Activated T-helper 17 cell treated with anti-CD3 and anti-CD28 coated beads, Interleukin-2, amount 50 U/mL, for 72 hours (primary cell): ENCODE results near the gene RDH8. TPM values are rescaled to one million over a fixed set of nuclear protein-coding genes. Genes with fewer than 3 reads are reported as not detected.

Experiments
- ATAC-seq: fragments of 150-1000 bp; cut with Tn5 transposase; replicated peaks from 2 replicates; pipeline ENCODE4 v1.10.0; 2021; ENCODE audit warnings: mild to moderate bottlenecking, moderate library complexity
- H3K27ac Mint-ChIP-seq: one replicate; pipeline ENCODE4 v1.8.0; 2022; ENCODE audit warnings: mixed read lengths
- H3K27me3 Mint-ChIP-seq: one replicate; pipeline ENCODE4 v1.8.0; 2022; ENCODE audit warnings: mixed read lengths
- H3K36me3 Mint-ChIP-seq: one replicate; pipeline ENCODE4 v1.8.0; 2022; ENCODE audit warnings: low read depth, mild to moderate bottlenecking, mixed read lengths
- H3K4me1 Mint-ChIP-seq: one replicate; pipeline ENCODE4 v1.8.0; 2022; ENCODE audit warnings: mixed read lengths
- H3K4me3 Mint-ChIP-seq: one replicate; pipeline ENCODE4 v1.8.0; 2022; ENCODE audit warnings: mild to moderate bottlenecking, mixed read lengths
- H3K9me3 Mint-ChIP-seq: one replicate; pipeline ENCODE4 v1.8.0; 2022; ENCODE audit warnings: mixed read lengths
- total RNA-seq, 2 donors: library from RNA; stranded (reverse); gene quantifications; one replicate each; pipeline ENCODE4 v1.2.3, GENCODE V29; 2022

The RDH8 gene
- total RNA-seq = under 1 TPM in 1 of 2 donors, not detected in 1; 0.26 TPM

- H3K9me3 Mint-ChIP-seq = no peaks in the 10 kb centered on the region
- peaks cover 22% of the 10 kb centered on the region for H3K27me3 Mint-ChIP-seq
- H3K4me3 Mint-ChIP-seq = no peak within 1 kb of the TSS
- ATAC-seq = no peak
- H3K27ac Mint-ChIP-seq = no peak within 1 kb of the TSS
- H3K4me1 Mint-ChIP-seq = peaks cover 23% of the 10 kb centered on the region
- H3K36me3 Mint-ChIP-seq = no peaks in the 10 kb centered on the region
These were observed at the start of gene RDH8 for GRCh38 chr19:10013316-10013715. Gene RDH8, plus strand, starts transcription at chr19:10013483. Its CDS starts 15 bp downstream, at chr19:10013498.

- Mint-ChIP-seq H3K9me3 (no peaks in the 10 kb centered on the region), H3K36me3 (peaks cover 51% of the 10 kb centered on the region), H3K4me1 (no peaks in the 10 kb centered on the region), H3K4me3 (no peak overlapping the region), H3K27me3 (peaks cover 7% of the 10 kb centered on the region), H3K27ac (no peak overlapping the region)
- ATAC-seq = no peak
These were observed 47.3 kb upstream of the RDH8 start for GRCh38 chr19:9966024-9966423.

- peaks cover 7% of the 10 kb centered on the region for H3K27me3 Mint-ChIP-seq
- no peak for ATAC-seq
- no peaks in the 10 kb centered on the region for H3K9me3 Mint-ChIP-seq
- no peak overlapping the region for H3K27ac Mint-ChIP-seq
- H3K4me1 Mint-ChIP-seq = peaks cover 2% of the 10 kb centered on the region
- H3K36me3 Mint-ChIP-seq = peaks cover 53% of the 10 kb centered on the region
- no peak overlapping the region for H3K4me3 Mint-ChIP-seq
These were observed 46.8 kb upstream of the RDH8 start for GRCh38 chr19:9966448-9966847.

GRCh38 chr19:9967326-9967725, 46.0 kb upstream of the RDH8 start:
- no peak for ATAC-seq
- Mint-ChIP-seq H3K27me3 (peaks cover 7% of the 10 kb centered on the region), H3K9me3 (no peaks in the 10 kb centered on the region), H3K4me1 (peaks cover 9% of the 10 kb centered on the region), H3K4me3 (no peak overlapping the region), H3K27ac (no peak overlapping the region), H3K36me3 (peaks cover 58% of the 10 kb centered on the region)

GRCh38 chr19:9968820-9969687, 44.2 kb upstream of the RDH8 start:
- Mint-ChIP-seq H3K4me1 (peaks cover 9% of the 10 kb centered on the region), H3K36me3 (peaks cover 53% of the 10 kb centered on the region), H3K27me3 (peaks cover 7% of the 10 kb centered on the region), H3K9me3 (no peaks in the 10 kb centered on the region), H3K4me3 (no peak overlapping the region), H3K27ac (no peak overlapping the region)
- ATAC-seq = no peak

- H3K9me3 Mint-ChIP-seq = no peaks in the 10 kb centered on the region
- peaks cover 53% of the 10 kb centered on the region for H3K36me3 Mint-ChIP-seq
- no peak overlapping the region for H3K4me3 Mint-ChIP-seq
- H3K4me1 Mint-ChIP-seq = peaks cover 9% of the 10 kb centered on the region
- peaks cover 7% of the 10 kb centered on the region for H3K27me3 Mint-ChIP-seq
- no peak overlapping the region for H3K27ac Mint-ChIP-seq
- no peak for ATAC-seq
These were observed 43.7 kb upstream of the RDH8 start for GRCh38 chr19:9969688-9969975.

- ATAC-seq = no peak
- H3K9me3 Mint-ChIP-seq = no peaks in the 10 kb centered on the region
These were observed 42.8 kb upstream of the RDH8 start for GRCh38 chr19:9970481-9970880.

GRCh38 chr19:9971166-9971897, 42.0 kb upstream of the RDH8 start:
- Mint-ChIP-seq H3K4me1 (peaks cover 9% of the 10 kb centered on the region), H3K27me3 (peaks cover 7% of the 10 kb centered on the region), H3K9me3 (no peaks in the 10 kb centered on the region), H3K27ac (no peak overlapping the region), H3K36me3 (peaks cover 44% of the 10 kb centered on the region), H3K4me3 (no peak overlapping the region)
- ATAC-seq = no peak

More at GRCh38 chr19:9970481-9970880, 42.8 kb upstream of the RDH8 start:
- no peak overlapping the region for H3K4me3 Mint-ChIP-seq
- no peak overlapping the region for H3K27ac Mint-ChIP-seq
- peaks cover 9% of the 10 kb centered on the region for H3K4me1 Mint-ChIP-seq
- peaks cover 50% of the 10 kb centered on the region for H3K36me3 Mint-ChIP-seq
- peaks cover 7% of the 10 kb centered on the region for H3K27me3 Mint-ChIP-seq

- Mint-ChIP-seq H3K4me1 (peaks cover 9% of the 10 kb centered on the region), H3K27me3 (peaks cover 4% of the 10 kb centered on the region), H3K27ac (no peak overlapping the region), H3K9me3 (no peaks in the 10 kb centered on the region), H3K36me3 (peaks cover 39% of the 10 kb centered on the region), H3K4me3 (no peak overlapping the region)
- ATAC-seq = no peak
These were observed 41.2 kb upstream of the RDH8 start for GRCh38 chr19:9972103-9972502.

GRCh38 chr19:9981406-9982260, 31.6 kb upstream of the RDH8 start:
- Mint-ChIP-seq H3K9me3 (no peaks in the 10 kb centered on the region), H3K4me3 (no peak overlapping the region)

GRCh38 chr19:9986787-9987281, 26.4 kb upstream of the RDH8 start:
- no peaks in the 10 kb centered on the region for H3K9me3 Mint-ChIP-seq
- no peak for ATAC-seq
- peaks cover 78% of the 10 kb centered on the region for H3K36me3 Mint-ChIP-seq

More at GRCh38 chr19:9981406-9982260, 31.6 kb upstream of the RDH8 start:
- no peak overlapping the region for H3K27ac Mint-ChIP-seq
- ATAC-seq = no peak
- H3K4me1 Mint-ChIP-seq = peaks cover 4% of the 10 kb centered on the region
- peaks cover 80% of the 10 kb centered on the region for H3K36me3 Mint-ChIP-seq
- H3K27me3 Mint-ChIP-seq = no peaks in the 10 kb centered on the region

GRCh38 chr19:9989504-9989903, 23.8 kb upstream of the RDH8 start:
- ATAC-seq = no peak
- no peaks in the 10 kb centered on the region for H3K4me1 Mint-ChIP-seq
- H3K27me3 Mint-ChIP-seq = no peaks in the 10 kb centered on the region
- no peak overlapping the region for H3K27ac Mint-ChIP-seq
- peaks cover 71% of the 10 kb centered on the region for H3K36me3 Mint-ChIP-seq
- no peak overlapping the region for H3K4me3 Mint-ChIP-seq
- no peaks in the 10 kb centered on the region for H3K9me3 Mint-ChIP-seq

More at GRCh38 chr19:9986787-9987281, 26.4 kb upstream of the RDH8 start:
- Mint-ChIP-seq H3K4me1 (peaks cover 4% of the 10 kb centered on the region), H3K27me3 (no peaks in the 10 kb centered on the region), H3K4me3 (no peak overlapping the region), H3K27ac (no peak overlapping the region)

- Mint-ChIP-seq H3K4me1 (peaks cover 1% of the 10 kb centered on the region), H3K27me3 (no peaks in the 10 kb centered on the region), H3K9me3 (no peaks in the 10 kb centered on the region), H3K27ac (no peak overlapping the region), H3K4me3 (no peak overlapping the region), H3K36me3 (peaks cover 74% of the 10 kb centered on the region)
- no peak for ATAC-seq
These were observed 21.7 kb upstream of the RDH8 start for GRCh38 chr19:9991425-9992191.
